ENCODE data around the gene POC1A. TPM values are rescaled to one million over a fixed set of nuclear protein-coding genes. Genes with fewer than 3 reads are reported as not detected.
"Not testable (repeated sequence)": the region's sequence is repeated elsewhere in the genome, so short reads cannot be mapped to it uniquely, and the experiment has no call there.

The POC1A gene
- total RNA-seq, 1 donor from 2014 or later: 3.1 TPM

GRCh38 chr3:52184690-52185089 is 30.5 kb upstream of the POC1A start:
- no peak for DNase-seq (ENCODE audit: low spot score)

GRCh38 chr3:52183786-52184445 is 29.7 kb upstream of the POC1A start:
- no peak for DNase-seq (ENCODE audit: low spot score)

- no peak for DNase-seq (ENCODE audit: low spot score)
Observed at GRCh38 chr3:52182691-52183090, 28.5 kb upstream of the POC1A start.

- DNase-seq (ENCODE audit: low spot score): no peak
Observed at GRCh38 chr3:52182196-52182595, 28.0 kb upstream of the POC1A start.

DNA sequence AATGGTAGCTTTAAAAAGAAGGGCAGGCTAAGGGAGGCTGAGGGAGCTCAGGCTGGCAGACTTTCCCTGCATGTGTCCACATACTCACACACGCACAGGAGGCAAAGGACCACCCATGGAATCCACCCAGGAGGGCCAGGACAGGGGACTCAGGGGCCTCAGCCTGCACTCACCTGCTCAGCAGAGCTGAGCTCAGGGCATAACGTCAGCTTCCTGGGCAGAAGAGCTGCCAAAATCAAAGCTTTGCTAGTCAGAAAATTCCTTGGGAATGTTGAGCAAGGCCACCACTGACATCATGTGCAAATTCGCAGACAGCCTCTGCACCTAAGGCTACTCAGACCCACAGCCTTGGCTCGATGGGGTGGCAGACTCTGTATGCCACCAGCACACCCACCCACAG is 27.3 kb upstream of the POC1A start:
- no peak for DNase-seq (ENCODE audit: low spot score)

GRCh38 chr3:52178537-52178936 is 24.3 kb upstream of the POC1A start:
- DNase-seq (ENCODE audit: low spot score): no peak

GRCh38 chr3:52178126-52178525 is 23.9 kb upstream of the POC1A start:
- DNase-seq (ENCODE audit: low spot score): not testable (repeated sequence)

DNA sequence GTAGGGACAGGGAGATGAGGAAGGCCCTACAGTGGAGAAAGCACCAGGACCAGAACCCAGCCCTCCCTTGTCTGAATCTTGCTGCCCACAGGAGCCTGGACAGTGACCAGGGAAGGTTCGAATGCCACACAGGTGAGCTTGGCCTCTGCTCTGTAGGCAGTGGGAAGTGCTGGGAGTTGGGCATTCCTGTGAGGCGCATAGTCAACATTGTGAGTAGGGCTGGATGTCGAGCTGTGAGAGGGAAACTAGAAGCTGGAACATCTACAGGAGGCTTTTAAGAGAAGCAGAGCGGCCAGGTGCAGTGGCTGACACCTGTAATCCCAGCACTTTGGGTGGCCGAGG is 23.4 kb upstream of the POC1A start:
- no peak for DNase-seq (ENCODE audit: low spot score)

- no peak for DNase-seq (ENCODE audit: low spot score)
Observed at GRCh38 chr3:52176951-52177700, 22.9 kb upstream of the POC1A start.

GRCh38 chr3:52176180-52176752 is 22.0 kb upstream of the POC1A start:
- DNase-seq (ENCODE audit: low spot score): no peak

- no peak for DNase-seq (ENCODE audit: low spot score)
Observed at GRCh38 chr3:52175416-52176179, 21.4 kb upstream of the POC1A start.

- DNase-seq (ENCODE audit: low spot score): no peak
Observed at GRCh38 chr3:52174896-52175295, 20.7 kb upstream of the POC1A start.

GRCh38 chr3:52173101-52173500 is 18.9 kb upstream of the POC1A start:
- no peak for DNase-seq (ENCODE audit: low spot score)

DNA sequence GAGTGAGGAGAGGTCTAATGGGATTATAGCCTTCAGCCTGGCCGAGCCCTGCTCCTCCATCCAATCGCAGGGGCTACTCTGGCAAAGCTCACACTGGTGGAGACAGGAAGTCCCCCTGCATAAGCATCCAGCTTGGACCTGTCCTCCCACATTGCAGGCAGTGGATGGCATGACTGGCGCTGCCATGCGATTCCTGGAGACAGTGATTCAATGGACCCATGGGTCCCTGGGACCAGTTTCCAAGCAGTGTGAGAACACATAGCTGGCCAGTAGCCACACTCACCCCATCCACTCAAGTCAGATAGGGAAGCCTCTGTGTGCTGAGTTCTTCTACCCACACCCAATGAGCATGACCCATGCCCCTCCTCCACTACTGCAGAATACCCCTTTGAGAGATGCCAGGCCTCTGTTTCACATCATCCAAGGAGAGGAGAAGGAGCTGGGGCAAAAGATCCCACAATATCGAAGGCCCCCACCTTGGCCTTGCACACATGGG is 18.1 kb upstream of the POC1A start:
- no peak for DNase-seq (ENCODE audit: low spot score)

DNA sequence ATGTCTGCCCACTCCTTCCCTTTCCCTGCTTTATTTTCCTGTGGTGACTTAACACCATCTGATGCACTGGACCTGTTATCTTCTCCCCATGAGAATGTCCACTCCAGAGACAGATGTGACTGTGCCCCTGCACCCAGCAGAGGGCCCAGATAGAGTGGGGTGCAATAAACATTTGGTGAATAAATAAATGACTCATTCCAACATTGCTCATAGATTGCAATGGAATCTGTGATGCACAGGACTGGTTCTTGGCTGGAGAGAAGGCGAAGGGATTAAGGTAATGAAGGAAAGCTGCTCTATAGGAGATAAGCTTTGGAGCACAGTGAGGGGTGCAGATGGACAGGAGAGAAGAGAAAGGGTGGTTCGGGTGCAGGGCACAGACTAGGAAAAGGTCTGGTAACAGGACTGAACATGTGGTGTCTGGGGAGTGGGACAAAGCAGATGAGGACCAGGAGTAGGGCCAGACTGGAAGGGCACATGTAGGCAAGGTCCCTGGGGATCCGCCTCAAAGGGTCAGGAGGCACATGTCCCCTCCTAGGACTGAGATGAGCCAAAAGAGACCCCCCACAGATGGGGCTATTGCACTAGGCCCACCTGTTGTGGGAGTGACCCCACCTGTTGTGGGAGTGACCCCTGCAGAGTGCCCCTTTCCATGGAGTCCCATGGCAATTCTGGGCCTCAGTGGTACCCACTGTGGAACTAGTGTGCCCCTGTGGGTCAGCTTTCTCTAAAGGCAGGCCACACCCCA is 17.5 kb upstream of the POC1A start:
- no peak for DNase-seq (ENCODE audit: low spot score)

DNA sequence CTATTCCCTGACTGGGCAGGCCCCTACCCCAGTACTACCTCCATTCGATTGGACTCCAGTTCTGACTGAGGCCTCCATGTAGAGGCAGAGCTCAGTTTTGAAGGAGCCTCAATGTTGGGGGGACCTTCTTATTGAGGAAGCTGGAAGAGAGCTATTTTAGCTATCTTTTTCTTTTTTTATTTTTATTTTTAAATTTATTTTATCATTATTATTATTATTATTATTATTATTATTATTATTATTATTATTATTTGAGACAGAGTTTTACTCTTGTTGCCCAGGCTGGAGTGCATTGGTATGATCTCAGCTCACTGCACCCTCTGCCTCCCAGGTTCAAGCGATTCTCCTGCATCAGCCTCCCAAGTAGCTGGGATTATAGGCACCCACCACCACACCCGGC is 16.0 kb upstream of the POC1A start:
- not testable (repeated sequence) for DNase-seq (ENCODE audit: low spot score)

- DNase-seq (ENCODE audit: low spot score): no peak
Observed at GRCh38 chr3:52167240-52167639, 13.0 kb upstream of the POC1A start.

GRCh38 chr3:52162250-52162872 is 8.1 kb upstream of the POC1A start:
- no peak for DNase-seq (ENCODE audit: low spot score)

DNA sequence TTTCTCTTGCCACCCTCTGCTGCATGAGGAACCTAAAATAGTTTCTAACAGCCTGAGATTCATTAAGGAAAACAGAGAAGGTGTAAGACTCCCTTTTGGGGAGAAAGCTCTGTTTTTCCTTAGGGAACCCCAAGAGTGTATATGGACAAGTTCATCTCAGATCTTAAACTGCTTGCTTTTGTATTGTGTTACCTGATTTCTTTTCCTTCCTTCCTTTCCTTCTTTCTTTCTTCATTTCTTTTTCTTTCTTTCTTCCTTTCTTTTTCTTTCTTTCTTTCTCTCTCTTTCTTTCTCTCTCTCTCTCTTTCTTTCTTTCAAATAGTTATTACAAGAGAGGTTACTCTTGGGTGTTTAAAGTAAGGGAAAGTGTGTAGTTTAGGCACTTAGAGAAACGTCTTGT is 5.3 kb upstream of the POC1A start:
- DNase-seq (ENCODE audit: low spot score): no peak

- DNase-seq (ENCODE audit: low spot score): no peak
Observed at GRCh38 chr3:52155912-52156311, 1.7 kb upstream of the POC1A start.

All from umbilical cord (tissue), 2 donors.